GM19193 (cell line): Measurements from ENCODE around the gene CFAP221.

Experiments used
- POLR2A ChIP-seq: IDR thresholded peaks from 4 replicates; pipeline ENCODE4 v1.6.1; 2011; ENCODE audit not compliant: insufficient read depth, insufficient read length; ENCODE audit errors: extremely low read depth

CFAP221 gene

DNA sequence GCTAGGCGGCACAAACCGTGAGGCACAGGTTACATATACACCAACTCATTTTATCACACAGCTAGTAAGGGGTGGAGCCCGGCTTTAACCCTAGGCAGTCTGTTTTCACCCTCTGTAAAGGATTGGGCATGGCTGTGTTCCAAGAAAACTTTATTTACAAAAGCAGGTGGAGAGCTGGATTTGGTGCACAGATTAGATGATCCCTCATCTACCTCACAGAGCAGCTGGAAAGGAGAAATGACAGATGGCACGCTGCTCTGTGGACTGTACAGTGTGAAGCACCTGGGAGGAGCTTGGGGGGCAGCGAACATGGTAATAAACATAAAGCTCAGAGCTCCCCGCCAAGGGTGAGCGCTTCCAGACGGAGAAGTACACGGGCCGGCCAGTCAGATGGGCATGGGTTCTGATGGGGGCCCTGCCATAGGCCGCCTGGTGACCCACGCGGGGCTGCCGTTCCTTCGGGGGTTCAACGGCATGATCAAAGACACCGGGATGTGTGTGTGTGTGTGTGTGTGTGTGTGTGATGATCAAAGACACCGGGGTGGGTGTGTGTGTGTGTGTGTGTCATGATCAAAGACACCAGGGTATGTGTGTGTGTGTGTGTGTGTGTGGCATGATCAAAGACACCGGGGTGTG is 133.9 kb downstream of the CFAP221 start:
- no peak for TF ChIP-seq POLR2A

DNA sequence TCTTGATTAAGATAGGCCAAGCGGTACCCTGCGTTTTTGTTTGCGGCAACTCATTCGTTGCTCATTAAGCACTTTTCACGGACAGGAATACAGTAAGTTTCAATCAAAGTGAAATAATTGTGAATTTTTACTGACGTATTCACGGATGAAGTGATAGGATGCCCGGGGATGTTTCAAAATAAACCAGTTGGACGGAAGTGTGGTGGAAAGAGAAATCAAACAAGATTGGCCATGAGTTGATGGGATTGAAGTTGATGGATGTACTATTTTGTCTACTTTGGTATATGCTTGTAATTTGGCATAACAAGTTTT is 135.2 kb downstream of the CFAP221 start:
- no peak for TF ChIP-seq POLR2A

DNA sequence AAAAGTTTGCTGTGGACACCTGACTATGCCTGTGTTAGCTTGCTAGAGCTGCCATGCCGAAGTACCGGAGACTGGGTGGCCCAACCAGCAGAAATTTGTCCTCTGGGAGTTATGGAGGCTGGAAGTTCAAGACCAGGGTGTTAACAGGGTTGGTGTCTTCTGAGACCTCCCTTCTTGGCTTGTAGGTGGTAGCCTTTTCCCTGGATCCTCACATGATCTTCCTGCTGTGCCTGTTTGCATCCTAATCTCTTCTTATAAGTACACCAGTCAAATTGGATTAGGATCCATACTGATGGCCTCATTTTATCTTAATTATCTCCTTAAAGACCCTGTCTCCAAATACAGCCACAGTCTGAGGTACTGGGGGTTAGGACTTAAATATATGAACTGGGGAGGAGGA is 135.6 kb downstream of the CFAP221 start:
- no peak for TF ChIP-seq POLR2A

DNA sequence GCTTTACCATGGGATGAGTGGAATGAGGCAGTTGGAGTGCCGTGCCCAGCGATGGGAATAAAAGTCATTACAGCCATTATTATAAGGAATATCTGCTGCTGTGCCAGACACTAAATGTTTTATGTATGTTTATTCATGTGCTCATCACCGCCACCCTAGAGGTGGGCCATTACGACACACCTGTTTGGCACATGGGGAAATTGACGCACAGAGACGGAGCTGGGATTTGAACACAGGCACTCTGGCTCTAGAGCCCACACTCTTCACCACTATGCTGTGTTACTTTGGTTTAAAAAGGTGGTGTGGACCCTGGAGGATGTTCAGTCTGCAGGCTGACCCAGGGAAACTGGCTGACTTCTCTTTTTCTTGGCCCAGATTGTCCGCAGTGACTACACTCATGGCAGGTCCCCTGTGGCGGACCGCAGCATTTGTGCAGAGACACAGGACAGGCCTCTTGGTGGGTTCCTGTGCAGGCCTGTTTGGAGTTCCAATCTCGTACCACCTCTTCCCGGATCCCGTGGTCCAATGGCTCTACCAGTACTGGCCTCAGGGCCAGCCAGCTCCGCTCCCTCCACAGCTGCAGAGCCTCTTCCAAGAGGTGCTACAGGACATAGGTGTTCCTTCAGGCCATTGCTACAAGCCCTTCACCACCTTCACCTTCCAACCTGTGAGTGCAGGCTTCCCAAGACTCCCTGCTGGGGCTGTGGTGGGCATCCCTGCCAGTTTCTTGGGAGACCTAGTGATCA is 136.4 kb downstream of the CFAP221 start:
- no peak for TF ChIP-seq POLR2A

DNA sequence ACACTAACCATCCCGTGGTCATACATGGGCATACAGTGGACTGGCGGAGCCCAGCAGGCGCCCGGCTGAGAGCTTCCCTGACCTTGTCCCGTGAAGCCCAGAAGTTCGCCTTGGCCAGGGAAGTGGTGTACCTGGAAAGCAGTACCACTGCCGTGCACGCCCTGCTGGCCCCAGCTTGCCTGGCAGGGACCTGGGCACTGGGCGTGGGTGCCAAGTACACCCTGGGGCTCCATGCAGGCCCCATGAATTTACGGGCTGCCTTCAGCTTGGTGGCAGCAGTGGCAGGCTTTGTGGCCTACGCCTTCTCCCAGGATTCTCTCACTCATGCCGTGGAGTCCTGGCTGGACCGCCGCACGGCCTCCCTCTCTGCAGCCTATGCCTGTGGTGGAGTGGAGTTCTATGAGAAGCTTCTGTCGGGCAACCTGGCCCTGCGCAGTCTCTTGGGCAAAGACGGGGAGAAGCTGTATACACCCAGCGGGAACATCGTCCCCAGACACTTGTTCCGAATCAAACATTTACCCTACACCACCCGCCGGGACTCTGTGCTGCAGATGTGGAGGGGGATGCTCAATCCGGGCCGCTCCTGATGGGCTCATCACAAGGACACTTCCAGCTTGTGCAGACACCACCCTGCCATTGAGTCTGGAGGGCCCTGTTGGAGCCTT is 137.1 kb downstream of the CFAP221 start:
- TF ChIP-seq POLR2A: no peak

DNA sequence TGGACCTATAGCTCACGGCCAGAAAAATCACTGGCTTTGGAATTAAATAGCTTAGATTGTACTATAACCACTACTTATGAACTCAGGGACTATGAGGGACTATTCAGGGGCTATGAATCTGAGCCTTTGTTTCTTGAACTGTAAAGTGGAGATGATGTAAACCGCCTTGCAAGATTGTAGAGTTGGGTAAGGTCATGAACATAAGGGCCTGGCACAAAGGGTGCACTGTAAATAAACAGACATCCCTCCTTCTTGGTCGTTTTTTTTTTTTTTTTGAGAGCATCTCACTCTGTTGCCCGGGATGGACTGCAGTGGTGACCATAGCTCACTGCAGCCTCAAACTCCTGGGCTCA is 137.6 kb downstream of the CFAP221 start:
- TF ChIP-seq POLR2A: no peak

DNA sequence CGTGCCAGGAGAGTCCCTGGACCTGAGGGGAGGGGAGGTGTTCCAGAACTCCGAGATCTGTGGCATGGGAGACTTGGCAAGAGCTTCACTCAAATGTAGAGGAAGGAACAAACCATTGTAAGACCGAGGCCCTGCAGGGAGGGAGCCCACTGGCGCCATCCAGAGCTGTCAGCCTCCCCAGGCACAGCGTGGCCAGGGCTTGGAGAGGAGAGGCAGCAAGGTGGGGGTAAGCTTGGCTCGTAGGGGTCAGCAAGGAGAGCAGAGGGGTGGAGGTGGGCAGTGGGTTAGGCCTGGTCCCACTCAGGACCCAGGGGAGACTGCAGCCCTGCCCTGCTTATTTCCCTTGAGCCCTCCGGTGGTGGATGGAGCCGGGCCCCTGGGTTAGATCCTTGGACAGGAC is 138.3 kb downstream of the CFAP221 start:
- TF ChIP-seq POLR2A: no peak

DNA sequence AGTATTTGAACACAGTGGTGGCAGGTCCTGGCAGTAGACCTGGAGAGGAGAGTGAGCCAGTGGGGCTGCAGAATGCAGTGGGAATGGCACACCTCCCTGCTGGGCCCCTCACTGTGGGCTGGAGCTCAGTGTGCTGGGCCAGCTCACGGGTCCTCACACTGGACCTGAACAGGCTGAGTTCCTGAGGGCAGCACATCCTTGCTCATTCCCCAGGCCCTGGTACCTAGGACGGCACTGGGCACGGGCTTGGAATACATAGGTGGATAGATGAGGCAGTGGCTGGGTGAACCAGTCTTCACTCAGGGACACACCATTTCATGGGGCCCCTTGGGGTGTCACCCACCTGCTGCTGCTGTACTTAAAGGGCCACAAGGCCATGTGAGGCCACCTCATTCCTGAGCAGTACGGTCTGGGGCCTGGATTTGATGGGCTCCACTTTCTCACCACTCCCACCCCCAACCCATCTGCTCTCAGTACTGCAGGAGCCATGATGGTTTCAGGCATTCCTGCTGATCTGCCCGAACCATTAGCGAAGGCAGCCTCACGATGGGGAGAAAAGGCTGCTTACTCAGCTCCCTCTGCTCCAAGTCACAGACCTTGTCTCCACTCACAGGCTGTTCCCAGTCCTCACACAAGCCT is 138.9 kb downstream of the CFAP221 start:
- TF ChIP-seq POLR2A: no peak

DNA sequence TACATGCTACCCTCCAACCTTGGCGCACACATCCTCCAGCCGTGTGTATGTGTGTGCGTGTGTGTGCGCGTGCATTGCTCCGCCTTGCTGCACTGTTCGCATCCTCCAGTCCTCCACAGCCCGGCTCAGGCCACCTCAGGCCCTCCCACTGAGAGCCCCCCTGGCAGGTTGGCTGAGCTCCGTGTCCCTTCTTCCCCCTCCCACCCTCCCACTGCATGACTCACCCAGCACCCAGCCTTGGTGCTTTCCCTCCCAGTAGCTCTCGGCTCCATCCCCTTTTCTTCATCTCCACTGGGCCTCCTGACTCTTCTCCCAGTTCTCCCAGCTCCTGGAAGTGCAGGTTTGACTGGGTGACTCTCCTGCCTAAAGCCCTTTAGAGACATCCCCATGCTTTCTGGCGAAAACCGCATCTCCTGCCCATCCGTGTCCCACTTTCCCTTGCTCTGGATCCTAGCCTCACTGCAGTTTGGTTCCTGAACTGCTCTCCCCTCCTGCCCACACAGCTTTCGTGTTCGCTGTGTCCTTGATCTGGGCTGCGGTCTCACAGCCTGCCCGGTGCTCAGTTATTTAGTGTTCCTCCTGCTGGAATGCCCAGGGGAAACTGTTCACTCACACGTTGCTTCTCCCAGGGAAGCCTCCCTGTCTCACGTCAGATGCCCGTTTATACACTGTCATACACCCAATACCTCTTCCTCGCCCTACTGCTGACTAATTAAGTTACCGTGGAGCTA is 139.6 kb downstream of the CFAP221 start:
- no peak for TF ChIP-seq POLR2A

DNA sequence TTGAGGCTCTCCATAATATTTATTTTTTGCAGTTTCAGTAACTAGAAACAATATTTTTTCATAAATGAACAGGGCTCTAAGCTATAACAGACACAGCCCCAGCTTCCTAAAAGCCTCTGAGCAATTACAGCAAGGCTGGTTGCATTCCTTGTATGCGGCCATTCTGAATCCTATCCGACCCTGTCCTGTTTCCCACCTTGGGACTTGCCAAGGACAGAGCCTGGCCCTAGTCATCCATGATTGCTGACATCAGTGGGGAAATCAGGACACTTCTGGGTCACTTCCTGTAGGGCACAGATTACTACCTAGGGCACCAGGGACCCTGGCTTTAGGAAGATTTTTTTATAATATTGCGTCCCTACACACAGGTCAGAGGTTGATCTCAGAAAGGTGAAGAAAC is 140.3 kb downstream of the CFAP221 start:
- no peak for TF ChIP-seq POLR2A

DNA sequence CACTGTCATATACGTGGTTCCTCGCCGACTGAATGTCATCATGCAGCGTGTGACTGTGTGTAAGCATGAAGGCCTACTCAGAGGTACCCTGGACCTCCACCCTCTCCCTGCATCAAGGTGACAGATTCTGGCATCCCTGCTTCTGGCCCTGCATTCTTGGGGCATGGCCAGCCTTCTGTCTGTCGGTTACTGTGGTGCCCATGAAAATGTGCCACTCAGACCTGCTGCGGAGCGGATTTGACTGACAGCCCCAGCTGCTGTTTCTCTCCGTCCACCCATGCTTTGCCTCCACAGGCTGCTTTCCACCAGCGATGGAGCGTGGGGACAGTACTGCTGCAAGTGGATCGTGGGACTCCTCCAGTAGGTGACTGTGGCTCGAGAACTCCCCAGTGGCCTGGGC is 144.4 kb downstream of the CFAP221 start:
- no peak for TF ChIP-seq POLR2A

DNA sequence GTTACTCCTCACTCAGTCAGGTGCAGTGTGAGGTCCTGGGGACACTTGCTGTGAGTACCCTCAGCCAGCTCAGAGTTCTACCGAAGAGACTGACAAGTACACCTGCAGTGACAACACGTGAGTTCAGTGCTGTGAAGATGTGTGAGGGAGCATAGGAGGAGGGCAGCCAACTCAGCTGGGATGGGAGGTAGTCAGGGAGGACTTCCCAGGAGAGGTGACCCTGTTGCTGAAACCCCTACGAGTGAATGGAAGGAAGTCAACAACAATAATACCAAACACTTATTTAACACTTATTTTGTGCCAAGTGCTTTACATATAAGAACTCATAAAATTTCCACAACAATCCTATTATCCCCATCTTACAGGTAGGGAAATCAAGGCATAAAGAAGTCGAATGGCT is 145.0 kb downstream of the CFAP221 start:
- no peak for TF ChIP-seq POLR2A

DNA sequence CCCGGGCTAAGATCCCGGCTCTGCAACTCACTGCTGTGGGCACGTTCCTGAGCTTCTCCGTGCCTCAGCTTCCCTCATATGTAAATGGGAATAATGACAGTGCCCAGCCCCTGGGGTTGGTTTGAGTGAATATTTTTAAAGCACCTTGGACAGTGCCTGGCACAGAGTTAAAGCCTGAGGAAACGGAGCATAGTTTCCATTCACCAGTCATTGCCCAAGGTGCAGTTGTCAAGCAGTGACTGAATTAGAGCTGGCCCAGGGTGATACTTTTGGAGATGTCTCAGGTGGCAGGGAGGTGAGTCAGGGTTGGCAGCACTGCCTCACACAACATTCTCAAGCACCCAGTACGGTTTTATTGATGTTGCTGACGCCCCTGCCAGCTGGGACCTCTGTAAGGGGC is 146.9 kb downstream of the CFAP221 start:
- no peak for TF ChIP-seq POLR2A

DNA sequence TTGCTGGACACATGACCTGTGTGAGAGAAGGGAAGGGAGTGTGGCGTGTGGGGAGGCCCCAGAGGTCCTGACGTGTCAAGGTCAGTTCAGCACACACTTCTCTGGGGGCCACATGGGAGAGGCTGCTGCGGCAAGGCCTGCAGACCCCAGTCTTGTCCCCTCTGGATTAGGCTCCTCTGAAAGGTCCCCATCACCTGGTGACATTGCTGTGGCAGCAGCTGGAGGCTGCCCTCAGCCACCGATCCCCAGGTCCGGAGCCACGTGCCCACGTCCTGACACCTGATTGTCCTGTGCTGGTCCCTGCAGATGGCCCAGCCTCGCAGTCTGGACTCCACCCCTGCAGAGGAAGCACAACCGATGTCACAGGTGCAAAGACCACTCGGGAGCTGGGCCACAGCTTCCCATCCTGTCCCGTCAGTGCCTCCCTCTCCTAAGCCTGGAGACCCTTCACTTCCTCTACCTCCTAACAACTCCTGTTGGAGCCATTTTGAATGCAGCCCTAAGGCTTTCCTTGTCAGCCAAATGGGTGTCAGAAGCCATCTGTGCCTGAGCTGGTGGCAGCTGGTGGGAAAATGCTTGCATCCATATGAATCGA is 147.5 kb downstream of the CFAP221 start:
- no peak for TF ChIP-seq POLR2A

DNA sequence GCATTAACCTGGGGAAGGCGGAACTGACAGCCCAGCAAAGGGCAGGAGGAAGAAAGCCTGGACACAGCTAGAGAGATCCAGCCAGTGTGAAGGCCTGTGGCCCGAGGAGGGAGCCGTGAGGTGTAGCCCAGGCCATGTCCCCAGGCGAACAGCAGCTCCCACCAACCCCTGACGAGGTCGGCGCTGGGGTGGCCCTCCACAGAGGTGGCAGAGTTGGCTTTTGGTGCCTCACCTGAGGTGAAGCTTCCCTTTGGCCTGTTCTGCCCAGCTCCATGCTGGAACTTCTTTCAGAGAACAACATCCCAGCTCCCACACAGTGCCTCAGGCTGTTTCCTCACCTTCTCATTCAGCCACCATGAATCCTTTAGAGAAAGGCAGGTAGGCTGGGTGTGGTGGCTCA is 148.1 kb downstream of the CFAP221 start:
- no peak for TF ChIP-seq POLR2A
